HCT116 (cell line): ENCODE data around the gene OR5D16. TPM values are rescaled to one million over a fixed set of nuclear protein-coding genes. Genes with fewer than 3 reads are reported as not detected.

ENCODE experiments used
- ATAC-seq: fragments of 200-7000 bp; cut with Tn5 transposase; 2 replicates; pipeline ENCODE4 v1.9.1; 2020; ENCODE audit warnings: mild to moderate bottlenecking, moderate library complexity
- BruUV-seq: library from RNA; stranded (reverse); fragments of 400-500 nt; replicated peaks from 2 replicates; lab custom pipeline; 2021; lab: Mats Ljungman, UMichigan
- CTCF ChIA-PET: fragments of 300-600 bp; sonication (Branson Sonifier 250); formaldehyde crosslinking; loops from one replicate; lab custom pipeline; 2021; ENCODE audit warnings: antibody characterized with exemption; lab: Charles Lee
- POLR2A ChIA-PET: fragments of 300-600, 350-600 bp; sonication (Branson Sonifier 250); formaldehyde crosslinking; loops from one replicate; lab custom pipeline; 2021; ENCODE audit warnings: antibody characterized with exemption; lab: Charles Lee
- RAD21 ChIA-PET, 2 experiments: fragments of 300-600 bp; sonication (Branson Sonifier 250); formaldehyde crosslinking; loops; one replicate each; lab custom pipeline; 2023; ENCODE audit warnings: low total read pairs in 2 of 2; ENCODE audit not compliant: uncharacterized antibody in 2 of 2, unreplicated experiment in 2 of 2, low non-redundant PET in 1 of 2; lab: Charles Lee
- DNase-seq: peaks from one replicate; pipeline ENCODE4 v3.0.0-alpha.2; 2010; ENCODE audit warnings: low read depth, low spot score
- H2AFZ ChIP-seq: fragments of 200-600 bp; shearing (Covaris generic), sonication (generic); 2 replicates; pipeline ENCODE4 v1.6.1; 2017; ENCODE audit warnings: low read depth, mixed run types, mixed read lengths, antibody characterized with exemption, low read length; ENCODE audit not compliant: poor library complexity, severe bottlenecking
- H3K27ac ChIP-seq: 2 replicates; pipeline ENCODE4 v1.5.1; 2012; ENCODE audit warnings: low read depth, low read length
- H3K27me3 ChIP-seq: fragments of 200-600 bp; sonication (generic); 2 replicates; pipeline ENCODE4 v1.6.1; 2016; ENCODE audit warnings: mixed run types, low read length, mixed read lengths; ENCODE audit not compliant: insufficient read depth
- H3K36me3 ChIP-seq, 2 experiments: fragments of 200-500 bp in 1 of 2; fragments of 200-600 bp in 1 of 2; sonication (Bioruptor generic) in 1 of 2; sonication (generic) in 1 of 2; 2 replicates each; pipeline versions ENCODE4 v1.5.1 to v1.6.1; 2014 to 2016; ENCODE audit warnings: low read length in 2 of 2, inconsistent platforms in 1 of 2, mixed read lengths in 1 of 2, mixed run types in 1 of 2; ENCODE audit not compliant: insufficient read depth in 2 of 2, control insufficient read depth in 1 of 2
- H3K4me1 ChIP-seq, 2 experiments: fragments of 200-600 bp in 1 of 2; sonication (generic) in 1 of 2; 2 replicates each; pipeline versions ENCODE4 v1.5.1 to v1.6.1; 2012 to 2017; ENCODE audit warnings: low read length in 2 of 2, inconsistent platforms in 1 of 2, mild to moderate bottlenecking in 1 of 2, mixed read lengths in 1 of 2, mixed run types in 1 of 2, moderate library complexity in 1 of 2; ENCODE audit not compliant: insufficient read depth in 2 of 2, control insufficient read depth in 1 of 2
- H3K4me2 ChIP-seq: fragments of 200-600 bp; sonication (generic); 2 replicates; pipeline ENCODE4 v1.6.1; 2017; ENCODE audit warnings: mixed run types, low read length, mixed read lengths
- H3K4me3 ChIP-seq, 2 experiments: fragments of 200-600 bp in 1 of 2; sonication (generic) in 1 of 2; replicated peaks in 1 of 2; 2 replicates each; pipeline ENCODE4 v1.5.1; 2011 to 2016; ENCODE audit warnings: low read length in 2 of 2, control low read depth in 1 of 2, low read depth in 1 of 2, mild to moderate bottlenecking in 1 of 2, mixed read lengths in 1 of 2, mixed run types in 1 of 2
- H3K79me2 ChIP-seq: fragments of 200-600 bp; sonication (generic); 2 replicates; pipeline ENCODE4 v1.6.1; 2017; ENCODE audit warnings: mild to moderate bottlenecking, mixed run types, low read length, moderate library complexity, mixed read lengths; ENCODE audit not compliant: insufficient read depth
- H3K9ac ChIP-seq: fragments of 200-600 bp; sonication (generic); 2 replicates; pipeline ENCODE4 v1.6.1; 2016; ENCODE audit warnings: low read length, mixed read lengths
- H3K9me2 ChIP-seq: fragments of 200-600 bp; sonication (generic), shearing (Covaris generic); 2 replicates; pipeline ENCODE4 v1.6.1; 2017; ENCODE audit warnings: mixed run types, mild to moderate bottlenecking, moderate library complexity; ENCODE audit not compliant: insufficient read depth
- H3K9me3 ChIP-seq, 2 experiments: fragments of 200-500 bp in 1 of 2; fragments of 200-600 bp in 1 of 2; sonication (Bioruptor generic) in 1 of 2; sonication (generic) in 1 of 2; 2 replicates each; pipeline ENCODE4 v1.6.1; 2014 to 2017; ENCODE audit warnings: low read length in 2 of 2, mixed read lengths in 2 of 2, inconsistent platforms in 1 of 2, low read depth in 1 of 2, mild to moderate bottlenecking in 1 of 2, mixed run types in 1 of 2, moderate library complexity in 1 of 2; ENCODE audit not compliant: control insufficient read depth in 1 of 2, insufficient read depth in 1 of 2
- H4K20me1 ChIP-seq: fragments of 200-600 bp; sonication (generic), shearing (Covaris generic); 2 replicates; pipeline ENCODE4 v1.6.1; 2017; ENCODE audit warnings: mixed run types, mild to moderate bottlenecking, moderate library complexity; ENCODE audit not compliant: insufficient read depth
- ATF3 ChIP-seq: IDR thresholded peaks from 2 replicates; pipeline ENCODE4 v1.6.1; 2012
- CEBPB ChIP-seq: IDR thresholded peaks from 2 replicates; pipeline ENCODE4 v1.6.1; 2012; ENCODE audit warnings: low read depth
- CTCF ChIP-seq, 3 experiments: fragments of 200-600 bp in 1 of 3; sonication (generic) in 1 of 3; IDR thresholded peaks in 2 of 3; conservative IDR thresholded peaks in 1 of 3; 2 replicates each; pipeline ENCODE4 v1.5.1; 2012 to 2017; ENCODE audit warnings: low read depth in 2 of 3, low read length in 2 of 3, antibody characterized with exemption in 1 of 3, borderline replicate concordance in 1 of 3, control low read depth in 1 of 3, mild to moderate bottlenecking in 1 of 3, mixed read lengths in 1 of 3, mixed run types in 1 of 3, moderate library complexity in 1 of 3; ENCODE audit not compliant: insufficient read depth in 1 of 3
- EGR1 ChIP-seq: IDR thresholded peaks from 2 replicates; pipeline ENCODE4 v1.6.1; 2012; ENCODE audit warnings: low read depth
- ELF1 ChIP-seq: IDR thresholded peaks from 2 replicates; pipeline ENCODE4 v1.6.1; 2012; ENCODE audit warnings: low read depth, borderline replicate concordance
- EZH2 ChIP-seq: fragments of 200-600 bp; sonication (generic); IDR thresholded peaks from 2 replicates; pipeline ENCODE4 v1.6.1; 2017; ENCODE audit warnings: antibody characterized with exemption, mixed run types
- EZH2phosphoT487 ChIP-seq: fragments of 200-600 bp; IDR thresholded peaks from 2 replicates; pipeline ENCODE4 v1.6.1; 2018; ENCODE audit warnings: antibody characterized with exemption, borderline replicate concordance
- JUND ChIP-seq: IDR thresholded peaks from 2 replicates; pipeline ENCODE4 v1.6.1; 2012
- SP1 ChIP-seq: IDR thresholded peaks from 2 replicates; pipeline ENCODE4 v1.6.1; 2012; ENCODE audit warnings: low read depth
- TCF7L2 ChIP-seq: IDR thresholded peaks from 2 replicates; pipeline ENCODE4 v1.7.0; 2011; ENCODE audit warnings: borderline replicate concordance, inconsistent platforms; ENCODE audit not compliant: insufficient read depth, insufficient read length; ENCODE audit errors: extremely low read depth
- YY1 ChIP-seq: IDR thresholded peaks from 2 replicates; pipeline ENCODE4 v1.6.1; 2011; ENCODE audit warnings: low read length, low read depth, moderate library complexity, mild to moderate bottlenecking; ENCODE audit not compliant: insufficient replicate concordance; ENCODE audit errors: extremely low read depth
- ZBTB33 ChIP-seq: IDR thresholded peaks from 2 replicates; pipeline ENCODE4 v1.6.1; 2011; ENCODE audit warnings: mild to moderate bottlenecking, low read length, moderate library complexity; ENCODE audit not compliant: insufficient replicate concordance; ENCODE audit errors: extremely low read depth
- ZFX ChIP-seq: fragments of 450-650 bp; IDR thresholded peaks from 2 replicates; pipeline ENCODE4 v1.6.1; 2017
- intact Hi-C: fragments of 100-400 bp; cut with micrococcal nuclease; formaldehyde crosslinking; loops from 2 replicates; pipeline ENCODE4 v1.10.0; 2022
- total RNA-seq: library from RNA; stranded (reverse); gene quantifications from one replicate; pipeline ENCODE4 v1.2.1, GENCODE V29; 2021; ENCODE audit not compliant: unreplicated experiment

OR5D16 gene
- total RNA-seq, 1 experiment from 2014 or later: not detected

- no peaks in the 10 kb centered on the region for H4K20me1 ChIP-seq
- no peaks in the 10 kb centered on the region for H3K9me2 ChIP-seq
- no peak within 1 kb of the TSS for H3K4me3 ChIP-seq
- no peak for DNase-seq
- no peak within 1 kb of the TSS for H3K9ac ChIP-seq
- H3K27me3 ChIP-seq: no peaks in the 10 kb centered on the region
- peaks cover 6 to 12% of the 10 kb centered on the region in 2 experiments; a peak in 3 of 4 replicates for H3K9me3 ChIP-seq
- H3K36me3 ChIP-seq: no peaks in the 10 kb centered on the region
- no peak within 1 kb of the TSS for H2AFZ ChIP-seq
- TF ChIP-seq TCF7L2 (no peak), CTCF (IDR thresholded peaks at IDR 0.05 in 2 of 3, conservative IDR thresholded peaks at IDR 0.05 in 1 of 3; ENCODE audit: borderline replicate concordance in 1 of 3, insufficient read depth in 1 of 3, low read depth in 2 of 3, low read length in 2 of 3) (no peak), EZH2 (no peak), ZFX (no peak), JUND (no peak), ELF1 (no peak), EGR1 (no peak), ATF3 (no peak), SP1 (no peak), CEBPB (no peak), YY1 (no peak), ZBTB33 (no peak), EZH2phosphoT487 (no peak)
- no TSS peak for BruUV-seq
- H3K4me1 ChIP-seq: no peaks in the 10 kb centered on the region
- POLR2A ChIA-PET: no interaction called here
- ATAC-seq: no peak
- CTCF ChIA-PET: no interaction called here
- H3K79me2 ChIP-seq: no peaks in the 10 kb centered on the region
- intact Hi-C loops: no loop called here
- no peak within 1 kb of the TSS for H3K27ac ChIP-seq
- no peak within 1 kb of the TSS for H3K4me2 ChIP-seq
- RAD21 ChIA-PET: no interaction called here
Observed at GRCh38 chr11:55819330-55819729, 19.2 kb upstream of the OR5D16 start, which contains the start of gene OR5D18. Gene OR5D18 (plus strand): TSS chr11:55819630. CDS start chr11:55819630, 0 bp downstream.
